Mesenchymal stem cell (in vitro differentiated cells and primary cell): ENCODE data around the gene ANTKMT.

ENCODE experiments used
- DNase-seq: peaks from one replicate; pipeline ENCODE4 v3.0.0-alpha.2; 2013
- H2AFZ ChIP-seq: one replicate; pipeline ENCODE4 v1.6.1; 2013; ENCODE audit warnings: low read depth, mild to moderate bottlenecking, control low read depth, inconsistent platforms, low read length, moderate library complexity
- H2AK5ac ChIP-seq: 2 replicates; pipeline ENCODE4 v1.6.1; 2013; ENCODE audit warnings: low read length, moderate library complexity, mild to moderate bottlenecking, inconsistent platforms; ENCODE audit not compliant: severe bottlenecking
- H2BK120ac ChIP-seq: one replicate; pipeline ENCODE4 v1.6.1; 2013; ENCODE audit warnings: low read depth, mild to moderate bottlenecking, inconsistent platforms, low read length, moderate library complexity
- H2BK12ac ChIP-seq, 2 experiments: one replicate each; pipeline ENCODE4 v1.6.1; 2013; ENCODE audit warnings: inconsistent platforms in 2 of 2, low read length in 2 of 2, mild to moderate bottlenecking in 2 of 2, moderate library complexity in 2 of 2, control low read depth in 1 of 2
- H2BK15ac ChIP-seq: one replicate; pipeline ENCODE4 v1.6.1; 2013; ENCODE audit warnings: mild to moderate bottlenecking, low read depth, inconsistent platforms; ENCODE audit not compliant: poor library complexity, severe bottlenecking
- H2BK5ac ChIP-seq: 2 replicates; pipeline ENCODE4 v1.6.1; 2013; ENCODE audit warnings: low read depth, mild to moderate bottlenecking, low read length, control low read depth, inconsistent platforms; ENCODE audit not compliant: poor library complexity, severe bottlenecking
- H3K14ac ChIP-seq, 2 experiments: one replicate each; pipeline ENCODE4 v1.6.1; 2013; ENCODE audit warnings: inconsistent platforms in 2 of 2, low read length in 2 of 2, control low read depth in 1 of 2, mild to moderate bottlenecking in 1 of 2, moderate library complexity in 1 of 2
- H3K18ac ChIP-seq, 2 experiments: one replicate each; pipeline ENCODE4 v1.6.1; 2013; ENCODE audit warnings: inconsistent platforms in 2 of 2, low read length in 2 of 2, control low read depth in 1 of 2, low read depth in 1 of 2, mild to moderate bottlenecking in 1 of 2
- H3K23ac ChIP-seq, 2 experiments: one replicate each; pipeline ENCODE4 v1.6.1; 2013; ENCODE audit warnings: inconsistent platforms in 2 of 2, low read length in 2 of 2, mild to moderate bottlenecking in 2 of 2, moderate library complexity in 2 of 2, control low read depth in 1 of 2
- H3K27ac ChIP-seq: 2 replicates; pipeline ENCODE4 v1.5.1; 2013; ENCODE audit warnings: mild to moderate bottlenecking, moderate library complexity, low read length, control low read depth, inconsistent platforms; ENCODE audit not compliant: poor library complexity, severe bottlenecking
- H3K27me3 ChIP-seq, 2 experiments: 2 replicates each; pipeline versions ENCODE4 v1.6.1 to v1.7.0; 2013; ENCODE audit warnings: low read length in 2 of 2, mild to moderate bottlenecking in 2 of 2, moderate library complexity in 2 of 2, control low read depth in 1 of 2, inconsistent platforms in 1 of 2; ENCODE audit not compliant: control insufficient read depth in 1 of 2, insufficient read depth in 1 of 2
- H3K36me3 ChIP-seq, 2 experiments: 2 replicates each; pipeline versions ENCODE4 v1.6.1 to v1.7.0; 2013; ENCODE audit warnings: low read length in 2 of 2, control low read depth in 1 of 2, inconsistent platforms in 1 of 2, low read depth in 1 of 2, mild to moderate bottlenecking in 1 of 2; ENCODE audit not compliant: insufficient read depth in 2 of 2, control insufficient read depth in 1 of 2
- H3K4ac ChIP-seq, 2 experiments: one replicate each; pipeline ENCODE4 v1.6.1; 2013; ENCODE audit warnings: inconsistent platforms in 2 of 2, low read length in 2 of 2, mild to moderate bottlenecking in 2 of 2, moderate library complexity in 2 of 2, control low read depth in 1 of 2, low read depth in 1 of 2
- H3K4me1 ChIP-seq: 2 replicates; pipeline ENCODE4 v1.6.1; 2013; ENCODE audit warnings: low read depth, low read length, control low read depth; ENCODE audit not compliant: control insufficient read depth, insufficient read depth
- H3K4me2 ChIP-seq: 2 replicates; pipeline ENCODE4 v1.6.1; 2013; ENCODE audit warnings: low read length, mild to moderate bottlenecking, inconsistent platforms; ENCODE audit not compliant: poor library complexity, severe bottlenecking
- H3K4me3 ChIP-seq, 2 experiments: 2 replicates each; pipeline versions ENCODE4 v1.5.1 to v1.7.0; 2013; ENCODE audit warnings: low read length in 2 of 2, mild to moderate bottlenecking in 2 of 2, control low read depth in 1 of 2, low read depth in 1 of 2; ENCODE audit not compliant: insufficient read depth in 1 of 2
- H3K79me1 ChIP-seq: replicated peaks from 2 replicates; pipeline ENCODE4 v1.6.1; 2013; ENCODE audit warnings: mild to moderate bottlenecking, control low read depth, low read length, inconsistent platforms; ENCODE audit not compliant: poor library complexity, severe bottlenecking
- H3K9ac ChIP-seq: 2 replicates; pipeline ENCODE4 v1.7.0; 2013; ENCODE audit warnings: mild to moderate bottlenecking, low read length, moderate library complexity
- H3K9me3 ChIP-seq: 2 replicates; pipeline ENCODE4 v1.7.0; 2013; ENCODE audit warnings: mild to moderate bottlenecking, low read length; ENCODE audit not compliant: control insufficient read depth
- H4K8ac ChIP-seq: one replicate; pipeline ENCODE4 v1.6.1; 2013; ENCODE audit warnings: inconsistent platforms, mild to moderate bottlenecking, low read length, moderate library complexity
- H4K91ac ChIP-seq: one replicate; pipeline ENCODE4 v1.6.1; 2013; ENCODE audit warnings: mild to moderate bottlenecking, low read length, inconsistent platforms
- WGBS: methylation state at CpG from one replicate; pipeline ENCODE4 v1.1.7; 2013; ENCODE audit warnings: mixed read lengths; 5-methylcytosine and 5-hydroxymethylcytosine counted together

The ANTKMT gene

GRCh38 chr16:760545-761343, 39.8 kb downstream of the ANTKMT start, which contains the start of gene MSLN:
MSLN (plus strand) TSS chr16:760734; CDS start chr16:762681, 1,947 bp downstream.
- Histone ChIP-seq H3K4me3 (no peak within 1 kb of the TSS), H4K8ac (no peak within 1 kb of the TSS), H4K91ac (no peak within 1 kb of the TSS), H3K18ac (no peak within 1 kb of the TSS), H3K14ac (no peak within 1 kb of the TSS), H3K4ac (no peak within 1 kb of the TSS), H3K27me3 (peaks cover 5 to 38% of the 10 kb centered on the region in 2 experiments), H3K36me3 (no peaks in the 10 kb centered on the region), H3K27ac (no peak within 1 kb of the TSS), H2AK5ac (no peak within 1 kb of the TSS), H2AFZ (no peak within 1 kb of the TSS), H3K4me2 (no peak within 1 kb of the TSS), H3K23ac (no peak within 1 kb of the TSS), H2BK15ac (no peak within 1 kb of the TSS), H3K79me1 (no peaks in the 10 kb centered on the region), H3K9ac (no peak within 1 kb of the TSS), H2BK5ac (no peak within 1 kb of the TSS), H2BK120ac (no peak within 1 kb of the TSS), H3K9me3 (peaks cover 5% of the 10 kb centered on the region), H2BK12ac (no peak within 1 kb of the TSS), H3K4me1 (peaks cover 13% of the 10 kb centered on the region)
- no peak for DNase-seq
- 87% methylated on average over 37 of the region's 37 CpGs for WGBS

- Histone ChIP-seq H2BK5ac (no peak overlapping the region), H3K4me2 (no peak overlapping the region), H3K79me1 (no peaks in the 10 kb centered on the region), H3K18ac (no peak overlapping the region), H2BK12ac (no peak overlapping the region), H2BK120ac (no peak overlapping the region), H2BK15ac (no peak overlapping the region), H3K23ac (no peak overlapping the region), H3K9ac (no peak overlapping the region), H3K9me3 (no peaks in the 10 kb centered on the region), H4K8ac (peak overlapping the region; percentile 8), H2AK5ac (no peak overlapping the region), H3K27ac (no peak overlapping the region), H3K36me3 (no peaks in the 10 kb centered on the region), H3K27me3 (peaks cover 0 to 39% of the 10 kb centered on the region in 2 experiments), H4K91ac (no peak overlapping the region), H3K4me3 (no peak overlapping the region), H3K4ac (no peak overlapping the region), H3K14ac (no peak overlapping the region), H2AFZ (no peak overlapping the region), H3K4me1 (peaks cover 13% of the 10 kb centered on the region)
- 82% methylated on average over 21 of the region's 22 CpGs for WGBS
- DNase-seq, result no peak
Measured at GRCh38 chr16:761625-762513, 40.9 kb downstream of the ANTKMT start.

DNA sequence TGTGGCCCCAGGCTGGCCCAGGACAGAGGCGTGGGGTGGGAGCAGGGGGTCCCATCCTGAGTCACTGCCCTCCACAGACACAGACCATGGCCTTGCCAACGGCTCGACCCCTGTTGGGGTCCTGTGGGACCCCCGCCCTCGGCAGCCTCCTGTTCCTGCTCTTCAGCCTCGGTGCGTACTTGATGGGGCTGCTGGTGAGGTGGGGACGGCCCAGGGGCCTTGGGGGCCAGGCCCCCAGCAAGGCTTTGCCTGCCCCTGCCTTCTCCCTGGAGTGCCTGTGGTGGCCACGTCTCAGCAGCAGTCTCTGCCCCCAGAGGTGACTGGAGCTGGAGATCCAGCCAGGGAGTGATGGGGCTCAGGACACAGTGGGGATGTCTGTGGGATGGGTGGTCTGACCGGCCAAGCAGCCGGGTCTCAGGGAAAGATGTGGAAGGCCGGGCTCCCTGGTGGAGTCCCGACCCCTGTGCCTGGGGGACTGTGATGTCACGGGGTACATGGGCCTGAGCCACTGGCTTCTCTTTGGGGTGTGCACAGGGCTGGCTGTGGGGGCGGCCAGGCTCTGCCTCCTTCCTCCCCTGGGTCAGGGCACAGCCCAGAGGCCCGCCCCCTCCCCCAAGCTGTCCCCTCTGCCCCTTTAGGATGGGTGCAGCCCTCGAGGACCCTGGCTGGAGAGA, 41.8 kb downstream of the ANTKMT start:
- no peak overlapping the region for H3K4ac ChIP-seq
- no peak overlapping the region for H2BK5ac ChIP-seq
- H2BK120ac ChIP-seq, result no peak overlapping the region
- H3K9ac ChIP-seq, result no peak overlapping the region
- no peak overlapping the region for H3K4me3 ChIP-seq
- H2AK5ac ChIP-seq, result no peak overlapping the region
- no peaks in the 10 kb centered on the region for H3K79me1 ChIP-seq
- WGBS, result 75% methylated on average over 14 of the region's 17 CpGs
- no peak overlapping the region for H4K91ac ChIP-seq
- H2BK15ac ChIP-seq, result no peak overlapping the region
- peaks cover 0 to 39% of the 10 kb centered on the region in 2 experiments for H3K27me3 ChIP-seq
- no peaks in the 10 kb centered on the region for H3K9me3 ChIP-seq
- H3K4me2 ChIP-seq, result no peak overlapping the region
- H4K8ac ChIP-seq, result no peak overlapping the region
- no peak overlapping the region for H3K18ac ChIP-seq
- H2AFZ ChIP-seq, result no peak overlapping the region
- H2BK12ac ChIP-seq, result no peak overlapping the region
- DNase-seq, result no peak
- no peak overlapping the region for H3K23ac ChIP-seq
- no peaks in the 10 kb centered on the region for H3K36me3 ChIP-seq
- H3K14ac ChIP-seq, result no peak overlapping the region
- H3K4me1 ChIP-seq, result peaks cover 13% of the 10 kb centered on the region
- no peak overlapping the region for H3K27ac ChIP-seq
